HG02642 (cell line): ENCODE results near the gene UBR4.

Source experiments
- ATAC-seq: cut with Tn5 transposase; IDR thresholded peaks from one replicate; pipeline ENCODE4 v1.9.1; 2021; ENCODE audit warnings: mild to moderate bottlenecking; ENCODE audit not compliant: unreplicated experiment, poor library complexity

UBR4 gene

GRCh38 chr1:19076841-19077616 is 133.0 kb downstream of the UBR4 start:
- no peak for ATAC-seq

GRCh38 chr1:19074902-19075721 is 135.0 kb downstream of the UBR4 start:
- ATAC-seq, result no peak

DNA sequence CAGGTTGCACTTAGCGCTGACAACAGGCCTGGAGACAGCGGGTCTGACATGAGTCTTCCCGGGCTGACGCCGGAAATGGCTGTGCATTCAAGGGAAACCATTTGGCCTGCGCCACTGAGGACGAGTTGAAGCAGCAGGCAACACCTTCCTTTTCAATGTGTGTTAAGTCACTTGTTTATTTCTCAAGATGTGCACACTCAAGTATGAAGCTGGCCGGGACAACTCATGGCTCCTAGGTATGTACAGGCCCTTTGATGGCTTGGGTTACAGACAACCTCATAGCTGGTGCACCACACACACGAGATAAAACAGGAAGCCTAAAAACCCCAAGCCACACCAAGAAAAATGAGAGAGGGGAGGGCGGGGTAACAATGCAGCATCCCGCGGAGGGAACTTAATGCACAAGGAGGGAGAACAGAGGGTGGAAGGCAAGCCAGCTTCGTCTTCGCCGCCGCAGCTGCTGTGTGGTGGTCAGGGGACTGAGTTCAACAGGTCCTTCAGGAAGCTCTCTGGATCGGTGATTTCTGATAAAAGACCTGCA is 135.6 kb downstream of the UBR4 start:
- ATAC-seq, result no peak

GRCh38 chr1:19073311-19074186 is 136.5 kb downstream of the UBR4 start:
- ATAC-seq, result no peak

DNA sequence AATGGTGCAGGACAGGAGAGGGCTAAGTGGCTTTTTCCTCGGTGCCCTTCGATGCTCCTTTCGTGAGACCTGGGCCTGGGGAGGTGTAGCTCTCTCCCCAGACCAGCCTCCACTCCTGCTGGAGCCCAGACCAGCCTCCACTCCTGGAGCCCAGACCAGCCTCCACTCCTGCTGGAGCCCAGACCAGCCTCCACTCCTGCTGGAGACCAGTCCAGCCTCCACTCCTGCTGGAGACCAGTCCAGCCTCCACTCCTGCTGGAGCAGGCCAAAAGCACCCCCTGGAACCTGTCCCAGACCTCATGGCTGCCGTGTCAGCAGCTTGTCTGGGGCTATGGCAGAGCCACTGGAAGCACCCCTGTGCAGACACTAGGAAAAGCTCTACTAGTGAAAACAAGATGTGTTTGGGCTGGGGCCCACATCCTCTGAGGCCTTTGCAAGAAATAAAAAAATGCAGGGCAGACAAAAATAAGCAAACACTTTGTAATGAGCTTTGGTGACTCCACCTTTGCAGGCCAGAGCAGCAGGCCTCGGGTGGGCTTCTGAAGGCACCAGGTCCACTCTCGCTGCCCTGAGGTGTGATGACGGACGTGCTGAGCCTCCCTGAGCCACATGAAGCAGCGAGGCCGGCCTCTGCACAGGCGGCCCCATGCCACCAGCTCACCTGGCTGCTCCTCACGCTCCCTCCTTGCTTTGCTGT is 137.6 kb downstream of the UBR4 start:
- ATAC-seq, result no peak

- ATAC-seq, result no peak
Measured at GRCh38 chr1:19071674-19072281, 138.3 kb downstream of the UBR4 start.

- no peak for ATAC-seq
Measured at GRCh38 chr1:19070891-19071621, 139.0 kb downstream of the UBR4 start.

DNA sequence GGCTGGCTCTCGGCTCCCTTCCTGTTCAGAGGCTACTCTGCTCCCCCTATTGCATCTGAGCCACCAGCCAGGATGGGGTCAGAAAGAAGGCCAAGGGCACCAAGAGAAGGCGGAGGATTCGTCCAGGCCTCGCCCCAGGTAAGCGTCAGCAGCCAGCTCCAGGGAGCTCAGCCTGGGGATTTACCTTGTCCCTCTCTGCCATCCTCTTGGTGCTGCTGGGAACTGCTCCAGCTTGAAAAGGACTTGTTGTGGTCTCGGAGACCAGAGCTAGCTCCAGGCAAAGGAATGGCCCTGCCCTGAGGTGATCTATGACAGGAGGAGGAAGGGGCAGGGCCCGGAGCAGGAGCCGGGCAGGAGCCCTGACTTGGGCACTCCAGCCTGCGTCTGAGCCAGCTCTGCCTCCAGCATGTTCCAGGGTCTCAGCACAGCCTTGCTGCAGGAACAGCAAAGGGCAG is 139.8 kb downstream of the UBR4 start:
- no peak for ATAC-seq

DNA sequence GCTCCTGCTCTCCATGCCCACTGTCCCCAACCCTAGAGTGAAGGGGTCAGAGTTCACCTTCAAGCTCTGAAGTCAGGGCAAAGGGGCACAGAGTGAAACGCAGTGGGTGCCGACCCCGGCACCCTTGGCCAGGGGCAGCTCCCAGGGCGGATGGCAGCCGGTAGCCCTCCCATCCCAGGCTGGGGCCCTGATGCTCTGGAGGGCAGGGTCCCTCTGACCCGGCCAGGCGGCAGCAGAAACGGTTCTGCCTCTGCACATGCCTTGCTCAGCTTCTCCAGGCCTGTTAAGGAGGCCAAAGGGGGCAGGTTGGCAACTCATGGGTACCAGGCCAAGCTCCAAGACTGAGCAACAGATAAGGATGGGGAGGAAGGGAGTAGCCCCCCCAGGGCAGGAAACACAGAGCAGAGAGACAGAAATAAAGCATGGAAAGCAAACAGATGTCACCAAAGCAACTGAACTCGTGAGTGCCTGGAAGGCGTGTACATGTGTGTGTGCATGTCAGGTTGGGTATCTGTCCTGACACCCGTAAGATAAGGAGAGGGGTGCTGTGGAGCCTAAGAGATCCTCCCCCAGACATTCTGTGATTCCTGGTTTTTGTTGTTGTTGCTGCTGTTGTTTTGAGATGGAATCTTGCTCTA is 141.3 kb downstream of the UBR4 start:
- no peak for ATAC-seq

- ATAC-seq, result no peak
Measured at GRCh38 chr1:19067912-19068638, 142.0 kb downstream of the UBR4 start.

DNA sequence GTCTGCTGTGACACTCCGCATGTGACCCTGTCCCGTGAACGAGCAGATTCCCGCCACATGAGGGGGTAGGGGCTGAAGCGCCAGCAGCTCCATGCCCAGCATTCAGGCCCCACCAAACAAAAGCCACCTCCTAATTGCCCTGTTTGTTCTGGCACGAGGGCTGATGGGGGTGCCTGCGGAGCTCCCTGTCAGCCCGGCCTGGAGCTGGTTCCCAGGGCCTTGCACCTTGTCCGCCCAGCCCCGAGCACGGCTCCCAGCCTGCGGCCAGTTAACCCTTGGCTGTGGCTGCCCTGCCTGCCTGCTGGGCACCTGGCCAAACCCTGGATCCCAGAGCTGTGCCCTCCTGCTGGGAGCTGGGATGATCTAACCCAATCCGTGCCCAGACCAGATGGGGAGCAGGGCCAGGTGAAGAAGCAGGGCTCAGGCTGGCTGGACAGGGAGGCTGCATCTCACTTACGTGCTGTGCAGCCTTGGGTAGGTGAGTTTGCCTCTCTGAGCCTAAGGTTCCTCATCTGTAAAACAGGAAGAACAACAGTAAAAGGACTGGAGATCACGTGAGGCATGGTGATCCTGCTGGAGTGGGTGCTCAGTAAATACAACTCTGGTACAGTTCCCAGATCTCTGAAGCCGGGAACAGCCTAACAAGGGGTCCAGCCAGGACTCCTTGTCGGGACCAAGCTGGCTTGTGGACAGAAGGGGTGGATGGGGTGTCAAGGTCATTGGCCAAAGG is 142.7 kb downstream of the UBR4 start:
- ATAC-seq, result no peak

GRCh38 chr1:19066874-19067181 is 143.2 kb downstream of the UBR4 start:
- ATAC-seq, result no peak

- ATAC-seq, result no peak
Measured at GRCh38 chr1:19066248-19066873, 143.7 kb downstream of the UBR4 start.

DNA sequence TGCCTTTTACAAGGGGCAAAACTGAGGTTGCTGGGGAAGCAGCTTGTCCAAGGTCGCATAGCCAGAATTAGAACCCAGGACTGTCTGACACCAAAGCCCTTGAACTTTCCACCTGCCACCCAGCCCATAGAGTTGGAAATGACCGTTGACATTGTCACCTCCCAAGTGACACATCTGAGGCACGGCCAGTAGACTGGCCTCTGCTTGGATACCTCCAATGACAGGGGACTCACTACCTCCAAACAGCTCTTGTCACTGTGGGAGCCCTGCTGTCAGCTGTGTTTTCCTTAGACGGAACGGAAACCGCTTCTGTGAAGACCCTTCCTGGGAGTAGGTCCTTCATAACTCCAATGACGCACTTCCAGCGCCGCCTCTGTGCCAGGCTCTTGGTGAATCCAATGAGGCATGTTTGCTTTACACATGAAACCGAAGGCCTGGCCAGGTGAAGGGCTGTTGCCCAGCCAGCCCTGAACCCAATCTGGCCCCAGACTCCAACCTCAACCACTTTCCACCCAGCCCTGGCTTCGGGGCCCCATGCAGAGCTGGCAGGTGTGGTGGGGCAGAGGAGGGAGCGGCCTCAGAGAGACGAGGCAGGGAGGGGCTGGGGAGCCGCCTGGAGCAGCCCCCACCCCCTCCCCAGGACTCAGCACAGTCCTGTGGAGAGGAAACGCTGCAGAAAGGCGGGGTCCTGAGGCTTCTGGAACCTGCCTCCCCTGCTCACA is 144.4 kb downstream of the UBR4 start:
- no peak for ATAC-seq

DNA sequence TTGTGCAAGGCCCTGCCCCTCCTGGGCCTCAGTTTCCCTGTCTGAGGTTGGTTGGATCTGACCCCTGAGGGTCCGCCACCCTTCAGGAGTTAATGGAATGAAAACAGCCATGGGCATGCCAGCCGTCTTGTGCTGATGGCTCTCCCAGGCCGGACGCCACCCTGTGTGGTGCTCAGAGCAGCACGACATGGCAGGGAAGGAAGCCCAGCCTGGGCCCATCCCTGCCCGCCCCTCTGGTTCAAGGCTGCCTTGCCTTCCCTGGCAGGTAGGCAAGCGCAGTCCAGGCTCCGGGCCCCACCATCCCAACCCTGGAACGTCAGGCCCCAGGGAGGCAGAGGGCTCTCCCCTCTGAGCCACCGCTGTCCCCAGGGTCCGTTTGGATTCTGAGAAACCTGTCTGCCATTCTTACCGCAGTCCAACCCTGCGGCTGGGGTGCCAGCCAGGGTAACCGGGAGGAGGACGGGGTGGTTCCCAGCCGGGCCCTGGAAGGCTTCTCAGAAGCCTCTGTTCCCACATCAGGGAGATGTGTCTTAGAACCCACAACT is 145.1 kb downstream of the UBR4 start:
- no peak for ATAC-seq

GRCh38 chr1:19063122-19063521 is 146.9 kb downstream of the UBR4 start:
- ATAC-seq, result no peak
